BE2C (cell line): Measurements from ENCODE around the gene B3GALT6.

Source experiments
- DNase-seq: peaks from one replicate; pipeline ENCODE4 v3.0.0-alpha.2; 2020
- H3K27me3 ChIP-seq: fragments of 250-450 bp; sonication (Bioruptor Pico); 2 replicates; pipeline ENCODE4 v1.5.1; 2020; ENCODE audit warnings: mild to moderate bottlenecking
- H3K36me3 ChIP-seq: fragments of 250-450 bp; sonication (Bioruptor Pico); 2 replicates; pipeline ENCODE4 v1.5.1; 2020; ENCODE audit warnings: mild to moderate bottlenecking
- H3K4me1 ChIP-seq: fragments of 250-450 bp; sonication (Bioruptor Pico); 2 replicates; pipeline ENCODE4 v1.5.1; 2020
- H3K4me3 ChIP-seq: 2 replicates; pipeline ENCODE4 v1.5.1; 2011; ENCODE audit warnings: low read depth, low read length
- H3K9me3 ChIP-seq: fragments of 250-450 bp; sonication (Bioruptor Pico); 2 replicates; pipeline ENCODE4 v1.5.1; 2020
- CTCF ChIP-seq: IDR thresholded peaks from 2 replicates; pipeline ENCODE4 v1.5.1; 2012; ENCODE audit warnings: mild to moderate bottlenecking, low read depth, low read length

B3GALT6 gene

GRCh38 chr1:1250786-1251284, 18.8 kb downstream of the B3GALT6 start:
- H3K36me3 ChIP-seq: peaks cover 29% of the 10 kb centered on the region
- no peak overlapping the region for H3K4me3 ChIP-seq
- H3K27me3 ChIP-seq: peaks cover 20% of the 10 kb centered on the region
- no peak for TF ChIP-seq CTCF
- H3K4me1 ChIP-seq: no peaks in the 10 kb centered on the region
- no peaks in the 10 kb centered on the region for H3K9me3 ChIP-seq
- peak; percentile 10 for DNase-seq

GRCh38 chr1:1253314-1253713, 21.3 kb downstream of the B3GALT6 start:
- Histone ChIP-seq H3K36me3 (peaks cover 42% of the 10 kb centered on the region), H3K4me1 (no peaks in the 10 kb centered on the region), H3K27me3 (no peaks in the 10 kb centered on the region), H3K9me3 (no peaks in the 10 kb centered on the region), H3K4me3 (no peak overlapping the region)
- DNase-seq: no peak
- TF ChIP-seq CTCF: no peak

GRCh38 chr1:1253972-1254666, 22.1 kb downstream of the B3GALT6 start:
- H3K27me3 ChIP-seq: no peaks in the 10 kb centered on the region
- H3K9me3 ChIP-seq: no peaks in the 10 kb centered on the region
- no peaks in the 10 kb centered on the region for H3K4me1 ChIP-seq
- H3K4me3 ChIP-seq: no peak overlapping the region
- H3K36me3 ChIP-seq: peaks cover 42% of the 10 kb centered on the region
- DNase-seq: no peak
- TF ChIP-seq CTCF: no peak

GRCh38 chr1:1254667-1254998, 22.6 kb downstream of the B3GALT6 start:
- Histone ChIP-seq H3K27me3 (no peaks in the 10 kb centered on the region), H3K9me3 (no peaks in the 10 kb centered on the region), H3K36me3 (peaks cover 42% of the 10 kb centered on the region), H3K4me1 (no peaks in the 10 kb centered on the region), H3K4me3 (no peak overlapping the region)
- no peak for DNase-seq
- TF ChIP-seq CTCF: no peak

GRCh38 chr1:1255078-1255477, 23.0 kb downstream of the B3GALT6 start:
- no peaks in the 10 kb centered on the region for H3K9me3 ChIP-seq
- H3K27me3 ChIP-seq: no peaks in the 10 kb centered on the region
- no peak for TF ChIP-seq CTCF
- H3K36me3 ChIP-seq: peaks cover 46% of the 10 kb centered on the region
- H3K4me3 ChIP-seq: no peak overlapping the region
- H3K4me1 ChIP-seq: no peaks in the 10 kb centered on the region
- DNase-seq: no peak

- no peak for DNase-seq
- H3K36me3 ChIP-seq: peaks cover 52% of the 10 kb centered on the region
- H3K27me3 ChIP-seq: no peaks in the 10 kb centered on the region
- no peak overlapping the region for H3K4me3 ChIP-seq
- no peaks in the 10 kb centered on the region for H3K4me1 ChIP-seq
- H3K9me3 ChIP-seq: no peaks in the 10 kb centered on the region
- TF ChIP-seq CTCF: no peak
These were observed 23.6 kb downstream of the B3GALT6 start for GRCh38 chr1:1255611-1256010.
